B cell (primary cell): Measurements from ENCODE around the gene FLT3LG. TPM values are rescaled to one million over a fixed set of nuclear protein-coding genes. Genes with fewer than 3 reads are reported as not detected.

ENCODE experiments used
- ATAC-seq: fragments of 200-7000 bp; cut with Tn5 transposase; one replicate; pipeline ENCODE4 v1.10.0; 2021; ENCODE audit warnings: low read depth, mild to moderate bottlenecking, moderate number of reproducible peaks, moderate library complexity
- CTCF ChIA-PET: fragments of 350-600 bp; sonication (Branson Sonifier 250); formaldehyde crosslinking; loops from one replicate; lab custom pipeline; 2021; ENCODE audit warnings: antibody characterized with exemption, inconsistent platforms; lab: Charles Lee
- POLR2A ChIA-PET: fragments of 350-600 bp; sonication (Branson Sonifier 250); formaldehyde crosslinking; loops from one replicate; lab custom pipeline; 2021; ENCODE audit warnings: antibody characterized with exemption; lab: Charles Lee
- DNase-seq: peaks from one replicate; pipeline ENCODE4 v3.0.0; 2013
- H2AFZ ChIP-seq: 2 replicates; pipeline ENCODE4 v1.6.1; 2012; ENCODE audit warnings: mild to moderate bottlenecking, low read depth, low read length; ENCODE audit not compliant: insufficient read depth, poor library complexity, severe bottlenecking
- H3K27ac ChIP-seq, 2 donors: 1 replicate in 1 of 2; 2 replicates in 1 of 2; pipeline ENCODE4 v1.5.1; 2012 to 2013; ENCODE audit warnings: low read length in 2 of 2, mild to moderate bottlenecking in 2 of 2, moderate library complexity in 1 of 2
- H3K27me3 ChIP-seq, 4 experiments: fragments of 200-600 bp in 1 of 4; sonication (generic) in 1 of 4; replicated peaks in 1 of 4; 1 replicate in 2 of 4; 2 replicates in 2 of 4; pipeline versions ENCODE4 v1.6.1 to v1.7.0; 2013 to 2016; ENCODE audit warnings: low read length in 3 of 4, mild to moderate bottlenecking in 2 of 4, mixed read lengths in 1 of 4, moderate library complexity in 1 of 4; ENCODE audit not compliant: insufficient read depth in 4 of 4, control insufficient read depth in 3 of 4; ENCODE audit errors: control extremely low read depth in 1 of 4
- H3K36me3 ChIP-seq, 2 experiments: replicated peaks in 1 of 2; 1 replicate in 1 of 2; 2 replicates in 1 of 2; pipeline versions ENCODE4 v1.6.1 to v1.7.1; 2013; ENCODE audit warnings: low read length in 1 of 2; ENCODE audit not compliant: insufficient read depth in 2 of 2, control insufficient read depth in 1 of 2; ENCODE audit errors: control extremely low read depth in 1 of 2, extremely low read depth in 1 of 2
- H3K4me1 ChIP-seq, 2 donors: fragments of 200-600 bp in 1 of 2; sonication (generic) in 1 of 2; 1 replicate in 1 of 2; 2 replicates in 1 of 2; pipeline versions ENCODE4 v1.5.1 to v1.6.1; 2013 to 2017; ENCODE audit warnings: low read length in 2 of 2; ENCODE audit not compliant: control insufficient read depth in 2 of 2, insufficient read depth in 2 of 2
- H3K4me2 ChIP-seq: replicated peaks from 2 replicates; pipeline ENCODE3; 2012; ENCODE audit warnings: mild to moderate bottlenecking, low read depth, low read length; ENCODE audit not compliant: poor library complexity, severe bottlenecking
- H3K4me3 ChIP-seq, 5 experiments: fragments of 200-600 bp in 1 of 5; sonication (generic) in 1 of 5; 1 replicate in 3 of 5; 2 replicates in 2 of 5; pipeline versions ENCODE4 v1.5.1 to v1.7.0; 2011 to 2016; ENCODE audit warnings: low read length in 4 of 5, mild to moderate bottlenecking in 4 of 5, low read depth in 2 of 5, control low read depth in 1 of 5, moderate library complexity in 1 of 5; ENCODE audit not compliant: insufficient read depth in 1 of 5; ENCODE audit errors: control extremely low read depth in 1 of 5, extremely low read depth in 1 of 5
- H3K79me2 ChIP-seq: fragments of 200-600 bp; sonication (generic); one replicate; pipeline ENCODE4 v1.6.0; 2016; ENCODE audit warnings: low read length; ENCODE audit not compliant: control insufficient read depth, insufficient read depth
- H3K9ac ChIP-seq: fragments of 200-600 bp; sonication (generic); 2 replicates; pipeline ENCODE4 v1.6.1; 2017; ENCODE audit warnings: mild to moderate bottlenecking, low read length, moderate library complexity
- H3K9me3 ChIP-seq, 3 donors: one replicate each; pipeline versions ENCODE4 v1.6.1 to v1.7.1; 2013; ENCODE audit warnings: low read length in 2 of 3; ENCODE audit not compliant: control insufficient read depth in 2 of 3, insufficient read depth in 1 of 3; ENCODE audit errors: control extremely low read depth in 1 of 3
- H4K20me1 ChIP-seq: 2 replicates; pipeline ENCODE4 v1.6.0; 2012; ENCODE audit warnings: mild to moderate bottlenecking, low read length; ENCODE audit not compliant: insufficient read depth, control insufficient read depth, poor library complexity, severe bottlenecking
- H3K27ac Mint-ChIP-seq: one replicate; pipeline ENCODE4 v1.8.0; 2021; ENCODE audit warnings: mixed read lengths
- H3K27me3 Mint-ChIP-seq: one replicate; pipeline ENCODE4 v1.8.0; 2021; ENCODE audit warnings: mixed read lengths
- H3K4me1 Mint-ChIP-seq: one replicate; pipeline ENCODE4 v1.8.0; 2021; ENCODE audit warnings: mixed read lengths
- H3K4me3 Mint-ChIP-seq: one replicate; pipeline ENCODE4 v1.8.0; 2021; ENCODE audit warnings: mixed read lengths
- H3K9me3 Mint-ChIP-seq: one replicate; pipeline ENCODE4 v1.8.0; 2022; ENCODE audit warnings: mixed read lengths; ENCODE audit not compliant: insufficient read depth
- CTCF ChIP-seq: fragments of 200-600 bp; IDR thresholded peaks from one replicate; pipeline ENCODE4 v1.8.0; 2022; ENCODE audit warnings: antibody characterized with exemption, mild to moderate bottlenecking
- EZH2 ChIP-seq: IDR thresholded peaks from 2 replicates; pipeline ENCODE4 v1.6.1; 2012; ENCODE audit warnings: borderline replicate concordance, low read depth, mild to moderate bottlenecking, moderate library complexity, low read length; ENCODE audit not compliant: insufficient read depth, poor library complexity, severe bottlenecking
- WGBS: methylation state at CpG from one replicate; pipeline ENCODE4 v1.1.5; 2013; ENCODE audit warnings: missing lambda C conversion rate; ENCODE audit not compliant: insufficient coverage; 5-methylcytosine and 5-hydroxymethylcytosine counted together
- intact Hi-C: fragments of 100-400 bp; cut with micrococcal nuclease; formaldehyde crosslinking; loops from one replicate; pipeline ENCODE4 v1.10.0; 2022
- polyA minus RNA-seq: library from RNA; depleted of rRNA, polyadenylated mRNA; stranded (reverse); fragments of >200 nt; gene quantifications from 2 replicates; pipeline ENCODE4 v1.2.3, GENCODE V29; 2012
- polyA plus RNA-seq: library from polyadenylated mRNA; depleted of rRNA; stranded (reverse); fragments of >200 nt; gene quantifications from 2 replicates; pipeline ENCODE4 v1.2.3, GENCODE V29; 2012
- total RNA-seq, 2 donors: library from RNA; stranded (reverse); fragments of 120-200 nt in 1 of 2; gene quantifications; 1 replicate in 1 of 2; 2 replicates in 1 of 2; pipeline versions ENCODE4 v1.2.3 to v1.2.4, GENCODE V29; 2013 to 2022

FLT3LG gene
- total RNA-seq (27.8 and 31.0 TPM in 2 replicates), polyA plus RNA-seq (49.8 and 52.6 TPM in 2 replicates), polyA minus RNA-seq (5.6 and 24.6 TPM in 2 replicates)
- total RNA-seq (2013): 14.8 TPM

- ATAC-seq: peak; percentile 52
- Histone ChIP-seq H3K9ac (peak within 1 kb of the TSS; percentile 90), H3K79me2 (peaks cover 26% of the 10 kb centered on the region), H4K20me1 (no peaks in the 10 kb centered on the region), H3K4me1 (peaks cover 43 to 73% of the 10 kb centered on the region in 2 donors), H3K4me2 (peak within 1 kb of the TSS; percentile 97), H3K36me3 (peaks cover 0 to 6% of the 10 kb centered on the region in 2 experiments), H3K27me3 (no peaks in the 10 kb centered on the region), H2AFZ (peak within 1 kb of the TSS; percentile 86), H3K4me3 (peak within 1 kb of the TSS in 4 of 5 experiments; percentile 53 to 98 (median 70)), H3K27ac (peak within 1 kb of the TSS; percentile 75 to 81), H3K9me3 (peaks cover 0 to 13% (median 0%) of the 10 kb centered on the region in 3 donors)
- H3K27me3 Mint-ChIP-seq: no peaks in the 10 kb centered on the region
- H3K4me1 Mint-ChIP-seq: peaks cover 57% of the 10 kb centered on the region
- TF ChIP-seq CTCF: peak; percentile 89
- TF ChIP-seq EZH2: no peak
- ChIA-PET CTCF (interaction anchor here (0.6 to 5.7 kb wide), 34 partner anchors 20 to 252 kb away, joined by 3 to 70 read pairs (median 4); partner anchors contain the start of genes ALDH16A1, GFY, NOSIP and PIH1D1), POLR2A (interaction anchor here (1.2 to 1.8 kb wide), 4 partner anchors 14 to 202 kb away, joined by 3 to 10 read pairs (median 8); partner anchors contain the start of genes PRMT1 and RPS11)
- H3K9me3 Mint-ChIP-seq: no peaks in the 10 kb centered on the region
- peak; percentile 94 for DNase-seq
- 1% methylated on average over 33 of the region's 33 CpGs for WGBS
- intact Hi-C loops: loop anchor here (1.0 to 10.0 kb wide), 6 partner anchors 13 to 839 kb away; partner anchors contain the start of genes DBP, PIH1D1 and RPL13A
- H3K4me3 Mint-ChIP-seq: peak within 1 kb of the TSS; percentile 93
- peak within 1 kb of the TSS; percentile 97 for H3K27ac Mint-ChIP-seq
Observed at GRCh38 chr19:49473868-49474541, at the start of gene FLT3LG. Gene FLT3LG, plus strand, starts transcription at chr19:49474215. Its CDS starts 425 bp downstream, at chr19:49474640.
